A549 (cell line): ENCODE measurements around the gene UBA3. TPM values are rescaled to one million over a fixed set of nuclear protein-coding genes. Genes with fewer than 3 reads are reported as not detected.
A peak's percentile ranks its signal among the peaks of the same experiment; 100 is the strongest.

Experiments
- ATAC-seq, 2 experiments: fragments of 200-7000 bp in 1 of 2; fragments of >200 bp in 1 of 2; cut with Nextera tagmentation in 1 of 2; cut with Tn5 transposase in 1 of 2; 3 replicates each; pipeline versions ENCODE4 v1.8.0 to v1.9.1; 2018 to 2020; ENCODE audit warnings: mild to moderate bottlenecking in 1 of 2, moderate library complexity in 1 of 2
- CTCF ChIA-PET: fragments of 300-600 bp; sonication (Branson Sonifier 250); formaldehyde crosslinking; extraction: SDS; loops from one replicate; lab custom pipeline; 2021; ENCODE audit warnings: antibody characterized with exemption, inconsistent platforms; lab: Yijun Ruan, JAX
- POLR2A ChIA-PET: fragments of 350-600 bp; formaldehyde crosslinking; extraction: SDS; loops from one replicate; lab custom pipeline; 2021; ENCODE audit warnings: antibody characterized with exemption, inconsistent platforms; lab: Yijun Ruan, JAX
- DNase-seq, 2 experiments: peaks; one replicate each; pipeline versions ENCODE4 v3.0.0 to v3.0.0-alpha.2; 2011 to 2016; ENCODE audit warnings: low read depth in 1 of 2, low spot score in 1 of 2
- FAIRE-seq: peaks from 2 replicates; lab custom pipeline; 2011; peaks lifted over from hg19 to GRCh38; lab: Jason Lieb, UNC
- H3K27ac ChIP-seq, 2 experiments: fragments of >200 bp; sonication (Bioruptor Twin); formaldehyde crosslinking; 3 replicates each; pipeline ENCODE4 v1.5.1; 2016 to 2017
- H3K4me1 ChIP-seq: fragments of >200 bp; sonication (Bioruptor Twin); formaldehyde crosslinking; 3 replicates; pipeline ENCODE4 v1.6.1; 2016
- H3K4me2 ChIP-seq: fragments of >200 bp; sonication (Bioruptor Twin); formaldehyde crosslinking; 3 replicates; pipeline ENCODE4 v1.6.1; 2016
- H3K4me3 ChIP-seq: fragments of >200 bp; sonication (Bioruptor Twin); formaldehyde crosslinking; 3 replicates; pipeline ENCODE4 v1.5.1; 2016
- H3K9me3 ChIP-seq: fragments of >200 bp; sonication (Bioruptor Twin); formaldehyde crosslinking; 3 replicates; pipeline ENCODE4 v1.6.1; 2016
- ATOH8 ChIP-seq: fragments of 250-450 bp; sonication (Bioruptor Pico); IDR thresholded peaks from 2 replicates; pipeline ENCODE4 v1.5.0; 2020; ENCODE audit warnings: low read depth, mild to moderate bottlenecking, moderate library complexity
- BCL3 ChIP-seq: fragments of >200 bp; sonication (Bioruptor Twin); formaldehyde crosslinking; IDR thresholded peaks from 3 replicates; pipeline ENCODE4 v1.6.1; 2016
- CBX2 ChIP-seq: fragments of 200-600 bp; sonication (generic); IDR thresholded peaks from 2 replicates; pipeline ENCODE4 v1.6.1; 2016; ENCODE audit warnings: low read depth, mild to moderate bottlenecking, borderline replicate concordance
- CTCF ChIP-seq: fragments of >200 bp; sonication (Bioruptor Twin); formaldehyde crosslinking; IDR thresholded peaks from 3 replicates; pipeline ENCODE4 v1.5.1; 2016
- EHMT2 ChIP-seq: fragments of 200-600 bp; sonication (generic); IDR thresholded peaks from 2 replicates; pipeline ENCODE4 v1.6.1; 2016; ENCODE audit warnings: antibody characterized with exemption, low read depth, mild to moderate bottlenecking, moderate library complexity
- FOSL2 ChIP-seq, 2 experiments: fragments of 450-650 bp in 1 of 2; fragments of >200 bp in 1 of 2; sonication (Bioruptor Twin) in 1 of 2; formaldehyde crosslinking; IDR thresholded peaks; 2 replicates each; pipeline versions ENCODE4 v1.5.0 to v1.6.1; 2016 to 2020; ENCODE audit warnings: mild to moderate bottlenecking in 1 of 2, moderate library complexity in 1 of 2
- HEYL ChIP-seq: fragments of 250-450 bp; sonication (Bioruptor Pico); IDR thresholded peaks from 2 replicates; pipeline ENCODE4 v1.8.0; 2021; ENCODE audit warnings: mild to moderate bottlenecking, moderate library complexity
- HOXA7 ChIP-seq: fragments of 250-450 bp; sonication (Bioruptor Pico); IDR thresholded peaks from 2 replicates; pipeline ENCODE4 v1.5.0; 2020; ENCODE audit warnings: mild to moderate bottlenecking, moderate library complexity
- MAZ ChIP-seq: fragments of 150-350 bp; IDR thresholded peaks from 2 replicates; pipeline ENCODE4 v1.6.1; 2014; ENCODE audit warnings: antibody characterized with exemption, low read depth, low read length, borderline replicate concordance
- PHF8 ChIP-seq: fragments of 200-600 bp; sonication (generic); IDR thresholded peaks from 2 replicates; pipeline ENCODE4 v1.6.1; 2016; ENCODE audit warnings: low read depth, mild to moderate bottlenecking, antibody characterized with exemption, moderate library complexity, borderline replicate concordance
- RCOR1 ChIP-seq: fragments of 150-350 bp; IDR thresholded peaks from 2 replicates; pipeline ENCODE4 v1.6.1; 2014; ENCODE audit warnings: antibody characterized with exemption, low read length, low read depth
- REST ChIP-seq: fragments of 200-600 bp; sonication (generic); IDR thresholded peaks from 2 replicates; pipeline ENCODE4 v1.6.1; 2016; ENCODE audit warnings: antibody characterized with exemption, mild to moderate bottlenecking, moderate library complexity
- RFX5 ChIP-seq: fragments of 450-650 bp; IDR thresholded peaks from 2 replicates; pipeline ENCODE4 v1.7.1; 2014; ENCODE audit warnings: antibody characterized with exemption, mild to moderate bottlenecking, moderate library complexity
- TP53 ChIP-seq: fragments of 250-450 bp; sonication (Bioruptor Pico); IDR thresholded peaks from 2 replicates; pipeline ENCODE4 v1.5.0; 2021; ENCODE audit warnings: mild to moderate bottlenecking, moderate library complexity
- ZFP36 ChIP-seq: fragments of 450-650 bp; IDR thresholded peaks from 2 replicates; pipeline ENCODE4 v1.6.1; 2014; ENCODE audit warnings: borderline replicate concordance; ENCODE audit not compliant: partially characterized antibody
- WGBS: methylation state at CpG from one replicate; pipeline ENCODE4 v1.1.6; 2017; ENCODE audit errors: missing lambda C conversion rate; 5-methylcytosine and 5-hydroxymethylcytosine counted together
- polyA plus RNA-seq, 4 experiments: library from polyadenylated mRNA; depleted of rRNA in 3 of 4; stranded (reverse); fragments of >200 nt; fragmentation: RNase III in 1 of 4; extraction: RNeasy Plus Mini Kit Qiagen cat#74134 plus additional on column Dnase treatment in 1 of 4; gene quantifications; 2 replicates in 3 of 4; 3 replicates in 1 of 4; pipeline ENCODE4 v1.2.3, GENCODE V29; 2011 to 2017

The UBA3 gene
- polyA plus RNA-seq, 2 of the 4 experiments (the other 2 are of a cell fraction), result 50.0 to 62.7 TPM

GRCh38 chr3:69058180-69058946 is 21.8 kb downstream of the UBA3 start (continued):
- TF ChIP-seq REST, result no peak
- TF ChIP-seq CBX2, result no peak
- no peak for TF ChIP-seq EHMT2

GRCh38 chr3:69052472-69052898 is 27.7 kb downstream of the UBA3 start:
- Histone ChIP-seq H3K4me2 (peak overlapping the region; percentile 75), H3K9me3 (no peaks in the 10 kb centered on the region), H3K4me3 (peak overlapping the region; percentile 81), H3K27ac (peak overlapping the region; percentile 81 to 89), H3K4me1 (peaks cover 3% of the 10 kb centered on the region; the same call in 2 of the 3 replicates)
- no peak for FAIRE-seq
- peak; percentile 6 to 7; a peak in 3 of 6 replicates for ATAC-seq
- CTCF ChIA-PET, result interaction anchor here (1.1 kb wide), 1 partner anchor 39 kb away, joined by 3 read pairs; the partner anchor contains the start of gene EOGT
- no peak for DNase-seq
- no peak for TF ChIP-seq ATOH8 (CRISPR knock-in tag)
- no peak for TF ChIP-seq ZFP36
- TF ChIP-seq BCL3, result no peak
- TF ChIP-seq CTCF, result no peak
- TF ChIP-seq TP53 (CRISPR knock-in tag), result no peak
- TF ChIP-seq RCOR1, result no peak
- TF ChIP-seq EHMT2, result no peak
- TF ChIP-seq RFX5, result no peak
- no peak for TF ChIP-seq HOXA7 (CRISPR knock-in tag)
- TF ChIP-seq HEYL, result no peak
- no peak for TF ChIP-seq FOSL2 (IDR thresholded peaks at IDR 0.05)
- TF ChIP-seq FOSL2 (CRISPR knock-in tag; IDR thresholded peaks at IDR 0.05), result no peak
- TF ChIP-seq PHF8, result no peak
- no peak for TF ChIP-seq MAZ
- TF ChIP-seq, all 56 proteins: peak for 0
- 9% methylated on average over 9 of the region's 9 CpGs for WGBS
- POLR2A ChIA-PET, result interaction anchor here (0.7 to 2.0 kb wide), 6 partner anchors 11 to 39 kb away, joined by 3 to 11 read pairs (median 4); partner anchors contain the start of genes ARL6IP5 and EOGT
